OCI-LY1 (cell line): ENCODE results near the gene PJA2.

Source experiments
- CTCF ChIP-seq: fragments of 200-600 bp; sonication (generic), shearing (Covaris generic); IDR thresholded peaks from 2 replicates; pipeline ENCODE4 v1.5.1; 2017; ENCODE audit warnings: mild to moderate bottlenecking, antibody characterized with exemption, low read length, moderate library complexity, mixed read lengths
- EZH2 ChIP-seq: fragments of 200-600 bp; sonication (generic), shearing (Covaris generic); IDR thresholded peaks from 2 replicates; pipeline ENCODE4 v1.8.0; 2017; ENCODE audit warnings: borderline replicate concordance, mixed run types, mild to moderate bottlenecking, antibody characterized with exemption, low read length, moderate library complexity, mixed read lengths

GRCh38 chr5:109305352-109305751 lies 104.4 kb downstream of the PJA2 start:
- TF ChIP-seq CTCF (no peak), EZH2 (no peak)
